ENCODE data around the gene MSH6.
A peak's percentile ranks its signal among the peaks of the same experiment; 100 is the strongest.

Gene MSH6

GRCh38 chr2:47782671-47783485 lies at the start of gene MSH6:
Gene MSH6 (plus strand): TSS chr2:47783145. CDS start chr2:47783234, 89 bp downstream.
- peak; percentile 96 for DNase-seq (ENCODE audit: low spot score)
- TF ChIP-seq CTCF (conservative IDR thresholded peaks at IDR 0.05; ENCODE audit: low read depth), result no peak
- peak within 1 kb of the TSS; percentile 96 for H3K27ac ChIP-seq
- ChIA-PET POLR2A (ENCODE audit: low non-redundant PET) (interaction anchor here (0.6 kb wide), 1 partner anchor 1572 kb away, joined by 4 read pairs; no protein-coding TSS in a partner anchor), CTCF (interaction anchor here (0.6 to 4.4 kb wide), 4 partner anchors 15 to 368 kb away, joined by 3 to 23 read pairs (median 3); no protein-coding TSS in a partner anchor)

- ChIA-PET CTCF (interaction anchor here (1.0 to 1.4 kb wide), 2 partner anchors 26 to 298 kb away, joined by 3 read pairs; no protein-coding TSS in a partner anchor), POLR2A (ENCODE audit: low non-redundant PET) (no interaction called here)
- no peak for TF ChIP-seq CTCF (conservative IDR thresholded peaks at IDR 0.05; ENCODE audit: low read depth)
- DNase-seq (ENCODE audit: low spot score), result no peak
- H3K27ac ChIP-seq, result no peak overlapping the region
These were observed 47.6 kb upstream of the MSH6 start for GRCh38 chr2:47735136-47735869.

- no peak overlapping the region for H3K27ac ChIP-seq
- TF ChIP-seq CTCF (conservative IDR thresholded peaks at IDR 0.05; ENCODE audit: low read depth), result no peak
- CTCF ChIA-PET, result interaction anchor here (1.0 to 1.4 kb wide), 2 partner anchors 25 to 299 kb away, joined by 3 read pairs; no protein-coding TSS in a partner anchor
- DNase-seq (ENCODE audit: low spot score), result no peak
- POLR2A ChIA-PET (ENCODE audit: low non-redundant PET), result no interaction called here
These were observed 47.0 kb upstream of the MSH6 start for GRCh38 chr2:47735912-47736311.

GRCh38 chr2:47737191-47737975 lies 45.6 kb upstream of the MSH6 start:
- ChIA-PET POLR2A (ENCODE audit: low non-redundant PET) (no interaction called here), CTCF (no interaction called here)
- no peak for TF ChIP-seq CTCF (conservative IDR thresholded peaks at IDR 0.05; ENCODE audit: low read depth)
- H3K27ac ChIP-seq, result no peak overlapping the region
- DNase-seq (ENCODE audit: low spot score), result no peak

- POLR2A ChIA-PET (ENCODE audit: low non-redundant PET), result no interaction called here
- no peak for DNase-seq (ENCODE audit: low spot score)
- CTCF ChIA-PET, result no interaction called here
These were observed 44.6 kb upstream of the MSH6 start for GRCh38 chr2:47738331-47738730.

More at GRCh38 chr2:47738331-47738730, 44.6 kb upstream of the MSH6 start:
- no peak for TF ChIP-seq CTCF (conservative IDR thresholded peaks at IDR 0.05; ENCODE audit: low read depth)
- no peak overlapping the region for H3K27ac ChIP-seq
